GM23248 (cell line): ENCODE data around the gene C9orf43.

Source experiments
- EZH2 ChIP-seq: fragments of 200-600 bp; sonication (generic); IDR thresholded peaks from 2 replicates; pipeline ENCODE4 v1.6.1; 2018; ENCODE audit warnings: antibody characterized with exemption, mild to moderate bottlenecking; ENCODE audit not compliant: insufficient read depth, poor library complexity, severe bottlenecking
- EZH2phosphoT487 ChIP-seq: fragments of 200-600 bp; sonication (generic); IDR thresholded peaks from 2 replicates; pipeline ENCODE4 v1.6.1; 2018; ENCODE audit warnings: antibody characterized with exemption, moderate library complexity, mild to moderate bottlenecking, low read depth; ENCODE audit not compliant: insufficient read depth

- TF ChIP-seq EZH2 (no peak), EZH2phosphoT487 (no peak)
Observed at GRCh38 chr9:113387560-113388230, 22.9 kb upstream of the C9orf43 start.
